Measurements from ENCODE around the gene ST3GAL4. TPM values are rescaled to one million over a fixed set of nuclear protein-coding genes. Genes with fewer than 3 reads are reported as not detected.
"Not testable (repeated sequence)": the region's sequence is repeated elsewhere in the genome, so short reads cannot be mapped to it uniquely, and the experiment has no call there.

The ST3GAL4 gene
- total RNA-seq, 1 donor from 2014 or later = 36.5 TPM

GRCh38 chr11:126357055-126357962 lies 1.8 kb downstream of the ST3GAL4 start:
- intact Hi-C loops (cut with DNase I) = loop anchor here (5.0 kb wide), 2 partner anchors 45 to 60 kb away; no protein-coding TSS in a partner anchor
- DNase-seq (no peak), ATAC-seq (ENCODE audit: poor library complexity) (no peak)

GRCh38 chr11:126357969-126358762 lies 2.7 kb downstream of the ST3GAL4 start:
- ATAC-seq (ENCODE audit: poor library complexity) = no peak
- DNase-seq = no peak
- intact Hi-C loops (cut with DNase I) = loop anchor here (5.0 kb wide), 2 partner anchors 46 to 59 kb away; no protein-coding TSS in a partner anchor

GRCh38 chr11:126358763-126359160 lies 3.3 kb downstream of the ST3GAL4 start:
- ATAC-seq (ENCODE audit: poor library complexity) (no peak), DNase-seq (no peak)
- intact Hi-C loops (cut with DNase I) = loop anchor here (5.0 kb wide), 2 partner anchors 46 to 59 kb away; no protein-coding TSS in a partner anchor

GRCh38 chr11:126359431-126360048 lies 4.1 kb downstream of the ST3GAL4 start:
- intact Hi-C loops (cut with DNase I) = loop anchor here (5.0 kb wide), 2 partner anchors 47 to 58 kb away; no protein-coding TSS in a partner anchor
- ATAC-seq (ENCODE audit: poor library complexity) (peak; percentile 30), DNase-seq (peak; percentile 86)

GRCh38 chr11:126360049-126360446 lies 4.6 kb downstream of the ST3GAL4 start:
- intact Hi-C loops (cut with DNase I) = no loop called here
- DNase-seq (no peak), ATAC-seq (ENCODE audit: poor library complexity) (no peak)

- intact Hi-C loops (cut with DNase I) = no loop called here
- ATAC-seq (ENCODE audit: poor library complexity) (no peak), DNase-seq (peak; percentile 31)
Observed at GRCh38 chr11:126361400-126361799, 5.9 kb downstream of the ST3GAL4 start.

GRCh38 chr11:126362879-126363655 lies 7.6 kb downstream of the ST3GAL4 start:
- ATAC-seq (ENCODE audit: poor library complexity) = no peak
- DNase-seq = no peak
- intact Hi-C loops (cut with DNase I) = no loop called here

GRCh38 chr11:126363706-126364248 lies 8.3 kb downstream of the ST3GAL4 start:
- no peak for ATAC-seq (ENCODE audit: poor library complexity)
- peak; percentile 62 for DNase-seq
- intact Hi-C loops (cut with DNase I) = no loop called here

GRCh38 chr11:126364735-126365134 lies 9.2 kb downstream of the ST3GAL4 start:
- intact Hi-C loops (cut with DNase I) = loop anchor here (5.0 kb wide), 1 partner anchor 38 kb away; no protein-coding TSS in a partner anchor
- peak; percentile 1 for ATAC-seq (ENCODE audit: poor library complexity)
- not testable (repeated sequence) for DNase-seq

GRCh38 chr11:126365508-126365907 lies 10.0 kb downstream of the ST3GAL4 start:
- DNase-seq = peak; percentile 48
- ATAC-seq (ENCODE audit: poor library complexity) = peak; percentile 5

GRCh38 chr11:126366064-126366822 lies 10.8 kb downstream of the ST3GAL4 start:
- peak; percentile 55 for DNase-seq
- ATAC-seq (ENCODE audit: poor library complexity) = peak; percentile 55
- intact Hi-C loops (cut with DNase I) = loop anchor here (5.0 kb wide), 1 partner anchor 36 kb away; no protein-coding TSS in a partner anchor

More at GRCh38 chr11:126365508-126365907, 10.0 kb downstream of the ST3GAL4 start:
- intact Hi-C loops (cut with DNase I) = loop anchor here (5.0 kb wide), 1 partner anchor 37 kb away; no protein-coding TSS in a partner anchor

- ATAC-seq (ENCODE audit: poor library complexity) (peak; percentile 50), DNase-seq (peak; percentile 55)
- intact Hi-C loops (cut with DNase I) = loop anchor here (5.0 kb wide), 1 partner anchor 35 kb away; no protein-coding TSS in a partner anchor
Observed at GRCh38 chr11:126366823-126367654, 11.6 kb downstream of the ST3GAL4 start.

- DNase-seq; ATAC-seq (ENCODE audit: poor library complexity): not testable (repeated sequence)
- intact Hi-C loops (cut with DNase I) = loop anchor here (5.0 kb wide), 1 partner anchor 34 kb away; no protein-coding TSS in a partner anchor
Observed at GRCh38 chr11:126367806-126368205, 12.3 kb downstream of the ST3GAL4 start.

- intact Hi-C loops (cut with DNase I) = loop anchor here (5.0 kb wide), 1 partner anchor 34 kb away; no protein-coding TSS in a partner anchor
- DNase-seq = peak; percentile 51
- ATAC-seq (ENCODE audit: poor library complexity) = not testable (repeated sequence)
Observed at GRCh38 chr11:126368336-126369119, 13.0 kb downstream of the ST3GAL4 start.

GRCh38 chr11:126370016-126370415 lies 14.5 kb downstream of the ST3GAL4 start:
- intact Hi-C loops (cut with DNase I) = no loop called here
- ATAC-seq (ENCODE audit: poor library complexity) = no peak

More at GRCh38 chr11:126370016-126370415, 14.5 kb downstream of the ST3GAL4 start:
- no peak for DNase-seq

Data from Right ventricle myocardium superior (tissue), 1 donor.